NCI-H2107 treated with DMSO at 0.1 percent for 48 hours (cell line): ENCODE data around the gene PPP2R2C.

Experiments used
- DNase-seq: peaks from one replicate; lab custom pipeline; 2025; ENCODE audit not compliant: unreplicated experiment; lab: John Stamatoyannopoulos, UW

PPP2R2C gene

GRCh38 chr4:6348408-6348807, 124.0 kb downstream of the PPP2R2C start:
- DNase-seq: no peak

DNA sequence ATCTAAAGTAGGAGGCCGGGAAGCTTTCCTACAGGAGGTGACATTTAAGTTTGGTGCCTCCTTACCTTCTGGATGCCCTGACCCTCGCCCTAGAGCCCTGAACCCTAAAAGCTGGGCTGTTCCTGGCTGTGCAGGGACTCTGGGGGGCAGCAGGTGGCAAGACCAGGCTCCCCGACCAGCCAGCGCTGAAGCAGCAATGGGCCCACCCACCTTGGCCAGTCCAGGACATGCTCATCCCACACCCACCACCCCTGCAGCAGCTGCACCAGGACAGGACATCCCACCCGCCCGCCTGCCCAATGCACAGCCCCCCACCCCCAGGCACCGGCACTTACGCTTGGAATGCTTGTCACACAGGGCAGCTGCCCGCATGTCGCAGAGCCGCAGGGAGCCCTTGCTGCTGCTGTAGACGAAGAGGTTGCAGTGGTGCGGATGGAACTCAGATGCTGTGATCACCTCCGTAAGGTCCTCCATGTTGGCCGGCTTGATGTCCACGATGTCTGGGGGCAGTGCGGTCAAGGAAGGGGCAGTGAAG, 124.8 kb downstream of the PPP2R2C start:
- DNase-seq: no peak

- no peak for DNase-seq
These were observed 125.9 kb downstream of the PPP2R2C start for GRCh38 chr4:6346373-6347110.

- DNase-seq: no peak
These were observed 126.5 kb downstream of the PPP2R2C start for GRCh38 chr4:6345866-6346265.

DNA sequence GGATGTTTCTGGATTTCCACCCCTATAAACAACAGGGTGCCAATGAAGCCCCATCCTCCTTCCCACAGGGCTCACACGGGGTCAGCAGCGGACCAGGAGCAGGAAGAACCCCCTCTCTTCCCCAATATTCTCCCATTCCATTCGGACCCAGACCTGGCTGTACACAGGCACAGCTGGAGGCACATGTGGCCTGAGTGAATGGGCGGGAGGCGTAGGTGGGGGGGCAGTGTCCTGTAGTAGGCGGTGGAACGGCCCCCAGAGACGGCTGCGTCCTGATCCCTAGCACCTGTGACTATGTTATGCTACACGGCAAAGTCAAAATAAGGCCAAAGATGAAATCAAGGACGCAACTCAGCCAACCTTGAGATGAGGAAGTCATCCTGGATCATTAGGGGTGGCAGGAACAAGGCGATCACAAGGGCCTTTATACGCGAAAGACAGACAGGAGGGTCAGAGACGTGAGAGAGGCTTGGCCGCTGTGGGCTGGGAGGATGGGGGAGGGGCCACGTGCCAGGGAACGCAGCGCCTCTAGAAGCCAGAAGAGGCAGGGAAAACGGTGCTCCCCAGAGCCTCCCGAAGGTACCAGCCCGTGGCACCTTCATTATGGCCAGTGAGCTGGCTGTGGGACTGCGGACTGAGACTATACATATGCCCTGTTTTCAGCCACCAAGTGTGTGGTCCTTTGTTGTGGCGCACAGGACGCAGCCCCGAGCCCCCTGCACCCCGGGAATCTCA, 127.2 kb downstream of the PPP2R2C start:
- DNase-seq: no peak

- DNase-seq: no peak
These were observed 128.4 kb downstream of the PPP2R2C start for GRCh38 chr4:6343939-6344408.

GRCh38 chr4:6342530-6343293, 129.7 kb downstream of the PPP2R2C start:
- DNase-seq: peak; percentile 22

DNA sequence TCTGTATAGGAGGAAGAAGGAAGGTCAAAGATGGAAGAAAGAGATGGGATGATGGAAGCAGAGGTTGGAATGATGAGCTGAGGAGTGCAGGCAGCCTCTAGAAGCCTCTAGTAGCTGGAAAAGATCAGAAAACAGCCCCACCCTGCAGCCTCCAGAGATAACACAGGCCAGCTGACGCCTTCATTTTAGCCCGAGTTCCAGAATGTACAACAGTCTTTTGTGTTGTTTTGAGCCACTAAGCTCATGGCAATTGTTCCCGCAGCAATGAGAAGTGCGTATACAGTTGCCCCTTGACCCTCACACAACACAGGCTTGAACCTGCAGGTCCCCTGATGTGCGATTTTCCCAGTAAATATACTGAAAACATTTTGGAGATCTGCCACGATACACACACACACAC, 130.7 kb downstream of the PPP2R2C start:
- DNase-seq: no peak

GRCh38 chr4:6340446-6341015, 131.9 kb downstream of the PPP2R2C start:
- no peak for DNase-seq

DNA sequence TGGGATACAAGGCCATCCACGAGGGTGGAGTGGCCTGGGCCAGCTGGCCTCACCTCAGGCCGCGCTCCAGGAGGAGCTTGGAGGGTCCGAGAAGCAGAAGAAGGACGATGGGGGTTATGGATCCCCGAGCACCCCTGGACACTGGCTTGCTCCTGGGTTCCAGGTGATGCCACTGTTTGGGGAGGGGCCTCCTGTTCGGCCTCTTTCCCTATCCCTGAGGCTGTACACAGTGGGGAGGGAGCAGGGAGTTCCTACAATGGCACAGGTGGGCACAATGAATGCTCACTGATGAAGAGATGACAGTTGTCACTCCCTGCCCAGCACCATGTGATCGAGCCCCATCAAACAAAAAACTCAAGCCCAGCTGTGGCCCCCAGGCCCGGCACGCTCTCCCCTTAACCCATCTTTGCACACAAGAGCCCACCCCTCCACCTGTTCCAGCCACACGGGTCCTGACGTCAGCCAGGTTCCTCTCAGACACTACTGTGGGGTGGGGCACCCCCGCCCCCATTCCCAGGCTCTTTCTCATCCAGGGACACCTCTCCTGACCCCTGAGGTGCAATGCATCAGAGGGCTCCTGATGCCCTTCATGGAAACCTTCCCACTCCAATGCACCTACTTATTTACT, 132.5 kb downstream of the PPP2R2C start:
- no peak for DNase-seq

DNA sequence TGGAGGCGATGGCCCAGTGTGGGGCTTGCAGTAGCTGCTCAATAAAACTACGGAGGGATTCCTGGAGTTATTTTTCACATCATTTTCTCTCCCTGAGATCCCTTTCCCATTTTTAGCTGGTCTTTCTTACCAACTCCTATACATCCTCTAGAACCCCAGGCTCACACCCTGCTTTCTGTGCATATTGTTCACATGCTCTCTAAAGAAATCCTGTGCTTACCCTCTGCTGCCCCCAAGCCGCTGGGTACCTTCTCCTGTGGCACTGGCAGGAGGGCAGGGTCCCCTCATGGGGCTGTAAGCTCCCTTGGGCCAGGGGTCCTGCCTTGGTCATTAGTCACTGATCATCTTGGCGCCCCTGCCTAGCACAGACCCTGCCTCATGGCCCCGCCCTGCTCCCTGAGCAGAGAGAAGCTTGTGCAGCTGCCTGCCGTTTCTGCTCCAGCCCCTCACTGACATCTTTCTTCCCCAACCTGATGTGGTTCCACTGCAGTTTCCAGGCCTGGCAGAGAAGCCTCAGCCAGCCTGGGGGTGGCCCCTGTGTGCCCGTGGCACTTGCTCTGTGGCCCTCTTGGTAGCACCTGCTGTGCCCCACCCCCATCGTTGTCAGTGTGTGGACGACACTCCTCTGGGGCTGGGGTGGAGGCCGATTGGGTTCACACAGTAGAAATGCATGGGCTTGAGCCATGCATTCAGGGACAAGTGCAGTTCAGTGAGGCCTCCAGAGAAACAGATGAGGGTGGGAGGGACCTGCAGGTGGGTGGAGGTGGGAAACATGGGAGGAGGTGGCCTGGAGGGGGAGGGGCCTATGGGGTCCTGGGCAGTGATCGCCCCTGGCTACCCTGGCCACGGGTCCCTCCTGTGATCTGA, 133.2 kb downstream of the PPP2R2C start:
- no peak for DNase-seq

GRCh38 chr4:6338175-6338950, 134.1 kb downstream of the PPP2R2C start:
- no peak for DNase-seq

DNA sequence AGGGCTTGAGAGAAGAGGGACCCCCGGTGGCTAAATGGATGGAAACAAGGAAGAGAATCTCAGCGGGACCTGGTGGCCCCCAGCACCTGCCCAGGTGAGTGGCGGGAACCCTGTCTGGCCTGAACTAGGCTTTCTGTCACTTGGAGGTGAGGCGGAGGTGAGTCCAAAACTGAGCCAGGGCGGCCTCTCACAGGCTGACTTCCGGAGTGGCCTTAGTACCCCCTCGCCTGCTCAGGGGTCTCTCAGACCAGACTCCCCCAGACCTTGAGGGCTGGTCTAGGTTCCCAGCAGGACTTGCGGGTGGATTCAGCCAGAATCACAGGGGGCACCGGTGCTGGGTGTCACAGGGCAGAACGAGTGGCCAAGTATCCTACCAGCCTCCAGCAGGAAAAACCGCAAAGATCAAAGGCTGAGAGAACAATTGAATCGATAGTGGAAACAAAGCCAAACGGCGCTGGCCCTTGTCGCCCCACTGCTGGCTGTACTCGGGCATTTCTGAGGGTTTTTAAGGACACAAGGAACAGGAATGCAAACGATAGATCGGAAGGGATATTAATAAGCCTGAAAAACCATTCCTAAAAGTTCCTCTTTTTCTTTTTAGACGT, 135.0 kb downstream of the PPP2R2C start:
- no peak for DNase-seq

GRCh38 chr4:6336166-6336565, 136.2 kb downstream of the PPP2R2C start:
- no peak for DNase-seq

DNA sequence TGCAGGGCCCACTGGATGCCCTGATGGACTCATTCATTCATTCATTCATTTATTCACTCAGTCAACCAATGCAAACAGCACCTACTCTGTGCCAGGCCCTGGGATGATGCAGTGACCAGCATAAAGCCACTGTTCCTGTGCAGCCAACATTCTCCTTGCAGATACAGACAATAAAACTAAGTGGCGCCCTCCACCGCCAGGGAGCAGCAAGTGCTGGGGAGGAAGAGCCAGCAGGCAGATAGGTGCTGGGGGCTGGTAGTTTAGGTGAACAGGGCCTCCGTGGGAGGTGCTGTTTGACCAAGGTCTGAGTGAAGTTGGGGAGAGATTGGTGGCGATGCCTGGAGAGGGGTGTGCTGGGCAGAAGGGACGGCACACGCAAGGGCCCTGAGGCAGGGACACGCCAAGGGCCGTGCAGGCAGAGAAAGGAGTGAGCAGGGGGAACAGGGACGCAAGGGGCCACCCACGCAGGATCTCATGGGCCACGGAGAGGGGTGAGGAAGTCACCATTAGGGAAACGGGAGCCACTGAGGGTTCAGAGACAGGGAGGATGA, 137.3 kb downstream of the PPP2R2C start:
- no peak for DNase-seq

GRCh38 chr4:6334203-6334887, 138.1 kb downstream of the PPP2R2C start:
- no peak for DNase-seq

DNA sequence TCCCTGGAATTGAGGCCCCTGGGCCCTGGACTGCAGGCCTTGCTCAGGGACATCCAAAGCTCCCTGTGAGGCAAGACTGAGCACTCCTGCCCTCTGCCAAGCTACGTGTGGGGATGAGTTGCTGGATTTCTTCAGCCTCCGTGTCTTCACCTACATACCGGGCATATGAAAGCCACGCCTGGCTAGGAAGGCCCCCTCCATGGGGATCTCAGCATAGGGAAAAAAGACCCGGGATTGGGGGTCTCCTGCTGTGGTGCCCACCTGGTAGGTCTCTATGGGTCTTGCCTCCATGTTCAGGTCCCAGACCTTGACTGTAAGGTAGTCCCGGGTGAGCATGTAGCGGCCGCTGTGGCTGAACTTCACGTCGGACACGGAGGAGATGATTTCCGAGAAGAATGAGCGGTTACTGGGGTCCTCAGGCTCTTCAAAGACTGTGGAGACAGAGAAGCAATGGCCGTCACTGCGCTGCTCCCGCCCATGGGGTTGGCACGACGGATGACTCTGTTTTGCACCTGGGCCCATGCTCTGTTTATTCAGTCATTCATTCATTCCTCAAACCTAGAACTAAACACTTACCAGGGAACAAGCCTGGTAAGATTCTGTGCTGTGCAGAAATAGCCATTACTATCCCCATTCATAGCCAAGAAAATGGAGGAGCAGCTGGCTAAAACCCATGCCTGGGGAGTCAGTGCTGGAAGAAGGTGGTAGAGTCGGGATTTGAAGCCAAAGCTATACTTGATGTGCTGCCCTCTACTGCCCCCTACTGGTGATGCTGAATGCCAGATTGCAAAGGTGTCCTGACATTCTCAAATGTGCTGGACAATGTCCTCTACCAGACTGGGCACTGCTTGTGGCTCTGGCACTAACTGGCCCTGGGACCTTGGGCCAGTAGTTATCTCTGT, 138.9 kb downstream of the PPP2R2C start:
- no peak for DNase-seq
